GM12892 (cell line): ENCODE results near the gene RASA1. TPM values are rescaled to one million over a fixed set of nuclear protein-coding genes. Genes with fewer than 3 reads are reported as not detected.

Source experiments
- DNase-seq: peaks from one replicate; pipeline ENCODE4 v3.0.0; 2011; ENCODE audit not compliant: insufficient read length
- FAIRE-seq: peaks from 2 replicates; lab custom pipeline; 2011; peaks lifted over from hg19 to GRCh38; lab: Jason Lieb, UNC
- POLR2A ChIP-seq: IDR thresholded peaks from 2 replicates; pipeline ENCODE4 v1.6.1; 2011; ENCODE audit warnings: low read depth, low read length, control low read depth
- POLR2AphosphoS5 ChIP-seq: IDR thresholded peaks from 2 replicates; pipeline ENCODE4 v1.6.1; 2011; ENCODE audit warnings: low read depth, low read length, control low read depth
- TAF1 ChIP-seq: IDR thresholded peaks from 2 replicates; pipeline ENCODE4 v1.6.1; 2011; ENCODE audit warnings: low read depth, mild to moderate bottlenecking, control low read depth, low read length, borderline replicate concordance
- polyA plus RNA-seq: library from polyadenylated mRNA; unstranded; fragments of >200 nt; gene quantifications from one replicate; pipeline ENCODE4 v1.2.1, GENCODE V29; 2012; ENCODE audit warnings: missing spikeins, inconsistent platforms; ENCODE audit not compliant: missing spikeins

The RASA1 gene
- polyA plus RNA-seq = 19.7 TPM

DNA sequence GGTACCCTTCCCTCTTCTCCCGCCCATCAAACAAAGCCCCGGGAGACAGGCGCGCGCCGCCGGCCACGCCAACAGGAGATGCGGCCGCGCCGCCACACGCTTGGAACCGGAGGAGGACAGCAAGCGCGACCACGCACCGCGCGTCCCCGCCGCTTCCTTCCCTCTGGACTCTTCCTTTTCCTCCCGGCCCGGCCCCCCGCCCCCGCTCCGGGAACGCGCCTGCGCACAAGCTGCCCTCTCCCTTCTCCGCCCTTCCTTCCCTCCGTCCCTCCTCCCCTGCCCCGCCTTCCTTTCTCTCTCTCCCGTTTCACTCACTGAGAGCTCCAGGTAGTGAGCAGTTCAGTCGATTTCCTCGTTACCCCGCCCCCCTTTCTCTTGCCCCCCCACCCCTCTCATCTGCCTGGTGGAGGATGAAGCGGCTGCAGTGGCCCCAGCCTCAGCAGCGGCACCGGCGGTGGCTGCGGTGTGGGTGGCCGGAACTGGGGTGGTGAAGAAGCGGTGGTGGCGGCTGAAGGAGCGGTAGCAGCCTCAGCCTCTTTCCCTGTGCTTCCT, at the start of gene RASA1:
Gene RASA1 (plus strand): TSS at position 310 of the 552 bp plus-strand sequence. CDS start 569 bp downstream, outside the sequence.
- DNase-seq = peak; percentile 73
- FAIRE-seq = peak; percentile 95
- TF ChIP-seq POLR2A (peak; percentile 86), TAF1 (peak; percentile 78), POLR2AphosphoS5 (peak; percentile 76)

DNA sequence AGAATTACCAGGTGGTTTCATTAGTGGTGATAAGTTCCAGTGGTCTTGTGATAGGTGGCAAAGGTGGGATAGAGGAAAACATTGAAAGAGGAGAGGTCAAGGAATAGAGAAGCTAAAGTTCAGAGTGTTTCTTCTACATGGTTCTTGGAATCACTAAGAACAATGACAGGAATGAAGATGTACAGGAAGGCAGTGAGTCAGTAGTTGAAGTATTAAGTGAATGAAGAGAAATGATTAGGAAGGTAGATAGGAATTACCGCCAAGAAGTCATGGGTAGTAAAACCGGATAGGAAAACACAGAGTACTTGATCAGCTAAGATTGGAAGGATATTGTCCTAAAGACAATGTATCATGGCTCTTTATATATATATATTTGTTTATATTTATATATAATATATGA, 37.9 kb upstream of the RASA1 start:
- no peak for DNase-seq
- TF ChIP-seq TAF1 = no peak
- TF ChIP-seq POLR2A = no peak
- TF ChIP-seq POLR2AphosphoS5 = no peak
- FAIRE-seq = peak; percentile 79

DNA sequence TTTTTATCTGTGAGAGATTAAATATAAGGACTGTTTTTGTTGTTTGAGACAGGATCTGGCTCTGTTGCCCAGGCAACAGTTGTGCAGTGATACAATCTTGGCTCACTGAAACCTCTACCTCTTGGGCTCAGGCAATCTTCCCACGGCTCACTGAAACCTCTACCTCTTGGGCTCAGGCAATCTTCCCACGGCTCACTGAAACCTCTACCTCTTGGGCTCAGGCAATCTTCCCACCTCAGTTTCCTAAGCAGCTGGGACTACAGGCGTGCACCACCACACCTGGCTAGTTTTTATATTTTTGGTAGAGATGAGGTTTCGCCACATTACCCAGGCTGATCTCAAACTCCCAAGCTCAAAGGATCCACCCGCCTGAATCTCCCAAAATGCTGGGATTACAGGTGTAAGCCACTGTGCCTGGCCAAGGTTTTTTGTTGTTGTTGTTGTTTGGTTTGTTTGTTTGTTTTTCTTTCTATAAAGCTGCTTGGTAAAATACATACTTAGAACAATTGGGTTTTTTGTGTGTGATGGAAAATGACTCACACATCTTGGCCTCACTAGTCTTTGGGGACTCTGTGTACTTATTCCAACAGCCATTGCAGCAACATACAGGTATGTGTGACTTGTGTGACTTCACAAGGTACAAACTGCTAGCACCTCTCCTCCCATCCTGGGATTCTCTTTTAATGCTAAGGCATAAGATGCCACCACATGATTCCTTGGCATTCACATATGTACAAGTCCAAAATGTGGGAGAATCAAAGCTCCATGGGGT, 36.5 kb upstream of the RASA1 start:
- FAIRE-seq = peak; percentile 97
- no peak for DNase-seq

DNA sequence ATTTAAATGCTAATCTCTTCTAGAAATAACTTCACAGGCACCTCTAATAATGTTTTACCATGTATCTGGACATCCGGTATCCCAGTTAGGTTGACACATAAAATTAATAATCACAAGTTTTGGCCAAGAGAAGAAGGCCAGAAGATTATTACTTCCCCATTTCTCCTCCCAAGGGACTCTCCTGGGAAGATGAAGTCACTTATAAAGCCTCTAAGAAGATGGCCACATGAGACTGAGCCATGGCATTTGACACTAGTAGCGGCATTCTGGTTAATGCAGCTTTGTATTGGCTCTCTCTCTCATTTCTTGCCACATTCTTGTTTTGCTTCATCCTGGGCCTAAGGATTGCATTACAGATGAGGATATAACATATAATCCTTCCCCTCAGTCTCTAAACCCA, 34.5 kb upstream of the RASA1 start:
- DNase-seq (no peak), FAIRE-seq (no peak)
- TF ChIP-seq TAF1 (no peak), POLR2AphosphoS5 (no peak), POLR2A (no peak)

More for the DNA sequence above, 36.5 kb upstream of the RASA1 start:
- no peak for TF ChIP-seq POLR2A
- no peak for TF ChIP-seq POLR2AphosphoS5
- TF ChIP-seq TAF1 = no peak

DNA sequence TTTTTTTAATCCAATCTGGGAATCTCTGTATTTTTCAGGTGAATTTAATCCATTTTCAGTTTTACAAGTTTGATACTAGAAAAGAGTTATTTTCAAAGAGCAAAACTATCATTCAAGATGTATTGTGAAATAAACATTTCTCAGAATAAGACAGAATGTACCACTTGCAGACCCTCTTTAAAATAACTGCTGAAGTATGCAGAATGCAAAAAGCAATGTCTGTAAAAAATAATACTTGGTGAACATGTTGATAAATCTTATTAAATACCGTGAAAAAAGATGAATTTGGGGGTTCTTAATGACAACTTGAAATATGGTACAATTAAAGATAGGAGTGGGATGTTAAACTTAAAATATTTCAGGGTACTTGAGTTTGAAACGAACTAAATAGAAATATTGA, 26.1 kb upstream of the RASA1 start:
- no peak for DNase-seq
- no peak for TF ChIP-seq POLR2AphosphoS5
- TF ChIP-seq TAF1 = no peak
- no peak for TF ChIP-seq POLR2A

DNA sequence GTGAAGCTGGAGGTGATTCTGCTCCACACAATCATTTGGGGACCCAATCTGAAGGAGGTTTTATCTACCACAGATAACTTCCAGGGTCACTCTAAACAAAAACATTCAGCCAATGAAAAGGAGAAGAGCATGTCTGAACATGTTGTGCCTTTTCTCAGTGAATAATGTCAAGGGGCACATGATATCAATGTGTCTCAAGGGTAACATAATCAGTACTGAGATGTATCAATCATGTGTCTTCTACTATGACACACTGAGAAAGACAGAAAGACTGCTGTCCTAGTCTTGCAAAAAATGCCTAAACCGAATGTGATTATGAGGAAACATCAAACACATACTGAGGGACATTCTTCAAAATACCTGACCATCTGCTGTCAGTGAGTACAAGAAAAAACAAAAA, 25.4 kb upstream of the RASA1 start:
- DNase-seq = no peak
- TF ChIP-seq POLR2AphosphoS5 = no peak
- no peak for TF ChIP-seq POLR2A
- no peak for TF ChIP-seq TAF1
- FAIRE-seq = peak; percentile 50

More for the DNA sequence above, 26.1 kb upstream of the RASA1 start:
- no peak for FAIRE-seq

DNA sequence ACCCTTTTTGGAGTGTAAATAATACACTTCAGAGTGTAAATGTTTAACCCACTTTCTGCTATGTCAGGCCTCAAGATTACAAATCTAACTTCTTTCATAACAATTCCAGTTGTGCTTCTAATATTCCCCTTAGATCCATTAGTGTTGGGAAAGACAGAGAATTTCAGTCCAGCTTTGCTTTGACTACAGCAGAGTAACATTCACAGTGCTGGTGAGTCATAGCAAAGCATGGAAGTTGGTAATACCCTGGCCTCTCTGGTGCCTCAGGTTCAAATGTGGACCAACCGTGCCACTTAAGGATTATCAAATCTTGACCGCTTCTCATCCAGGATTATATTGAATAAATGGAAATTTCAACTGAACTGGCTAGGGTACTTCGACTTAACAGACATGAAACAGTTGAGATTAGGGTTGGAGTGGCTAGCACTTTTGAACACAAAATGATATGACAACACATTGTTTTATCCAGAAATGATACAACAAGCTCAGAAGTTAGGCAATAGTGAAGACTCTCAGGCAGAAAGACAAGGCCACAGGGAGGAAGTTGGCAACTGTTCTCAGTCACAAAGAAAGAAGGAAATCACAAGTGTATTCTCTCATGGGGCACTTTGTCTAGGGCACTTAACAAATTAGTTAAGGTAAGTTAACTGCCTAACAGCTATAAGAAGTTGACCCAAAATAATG, 24.4 kb upstream of the RASA1 start:
- FAIRE-seq = no peak
- TF ChIP-seq TAF1 = no peak
- no peak for TF ChIP-seq POLR2AphosphoS5
- no peak for TF ChIP-seq POLR2A
- no peak for DNase-seq

DNA sequence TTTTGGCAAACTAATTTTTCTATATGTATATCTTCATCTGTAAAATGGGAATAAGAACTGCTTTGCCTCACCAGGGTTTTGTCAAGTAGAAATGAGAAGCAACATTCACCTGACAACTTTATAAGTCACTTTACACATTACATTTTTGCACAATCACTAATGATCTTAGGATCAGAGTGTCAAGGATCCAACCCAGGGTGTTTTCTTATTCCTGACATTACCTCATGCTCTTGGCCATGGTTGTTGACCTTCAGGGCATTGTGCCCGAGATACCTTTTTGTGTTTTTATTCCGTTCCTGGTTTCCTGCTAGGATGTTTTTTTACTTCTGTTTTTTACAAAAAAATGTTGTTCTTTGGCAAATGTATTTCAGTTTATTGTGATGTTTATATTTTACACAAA, 22.2 kb upstream of the RASA1 start:
- TF ChIP-seq POLR2AphosphoS5 = no peak
- TF ChIP-seq POLR2A = no peak
- TF ChIP-seq TAF1 = no peak
- no peak for DNase-seq
- FAIRE-seq = no peak

DNA sequence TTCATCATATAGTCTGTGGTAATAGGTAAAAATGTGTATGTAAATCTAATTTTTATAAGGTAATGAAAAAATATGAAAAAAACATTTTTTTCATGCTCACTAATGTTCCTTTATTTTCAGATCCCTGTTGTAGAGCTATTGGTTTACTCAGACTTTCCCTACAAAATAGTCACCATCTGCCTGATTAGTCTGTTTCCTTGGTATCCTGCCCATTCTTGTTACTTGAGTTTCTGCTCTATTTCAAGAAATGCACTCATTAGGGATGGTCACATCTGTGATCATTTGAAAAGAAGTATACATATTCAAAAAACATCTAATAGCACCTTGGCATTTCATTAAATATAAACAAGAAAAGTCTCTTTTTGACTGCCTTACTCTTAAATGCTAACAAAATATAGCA, 21.6 kb upstream of the RASA1 start:
- no peak for FAIRE-seq
- DNase-seq = no peak
- TF ChIP-seq POLR2A (no peak), TAF1 (no peak), POLR2AphosphoS5 (no peak)

DNA sequence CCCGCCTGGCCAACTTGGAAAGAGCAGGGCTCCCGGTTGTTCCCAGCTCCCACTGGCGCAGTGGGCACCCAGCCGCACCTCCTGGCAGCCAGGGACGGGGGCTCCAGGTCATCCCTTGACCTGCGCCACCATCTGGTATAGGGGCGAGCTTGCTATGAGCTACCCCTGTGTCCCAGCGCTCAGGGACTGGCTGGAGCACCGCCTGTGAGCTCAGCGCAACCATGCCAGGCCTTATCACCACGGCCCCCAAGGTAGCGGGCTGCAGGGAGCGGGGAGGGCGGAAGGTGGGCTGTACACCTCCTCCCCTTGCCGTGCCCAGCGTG, 15.4 kb upstream of the RASA1 start:
- FAIRE-seq (no peak), DNase-seq (no peak)
- no peak for TF ChIP-seq POLR2AphosphoS5
- TF ChIP-seq POLR2A = no peak
- no peak for TF ChIP-seq TAF1

DNA sequence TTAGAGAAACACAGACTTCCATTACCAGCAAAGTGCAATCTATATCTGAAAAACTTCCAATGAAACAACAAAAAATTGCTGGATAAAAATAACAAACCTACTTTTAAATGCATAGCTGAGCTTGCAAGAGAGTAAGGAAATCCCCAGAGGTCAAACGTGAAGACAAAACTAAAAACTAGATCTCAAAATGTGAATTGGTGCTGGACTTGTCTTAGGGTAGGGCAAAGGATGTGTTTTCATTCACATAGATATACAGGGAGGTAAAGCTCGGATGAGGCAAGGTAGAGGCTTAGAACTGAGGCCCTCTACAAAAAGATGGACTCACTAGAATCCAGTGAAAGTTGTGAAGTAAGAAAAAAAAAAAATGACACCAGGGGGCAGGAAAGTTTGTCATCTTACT, 13.6 kb upstream of the RASA1 start:
- FAIRE-seq = no peak

DNA sequence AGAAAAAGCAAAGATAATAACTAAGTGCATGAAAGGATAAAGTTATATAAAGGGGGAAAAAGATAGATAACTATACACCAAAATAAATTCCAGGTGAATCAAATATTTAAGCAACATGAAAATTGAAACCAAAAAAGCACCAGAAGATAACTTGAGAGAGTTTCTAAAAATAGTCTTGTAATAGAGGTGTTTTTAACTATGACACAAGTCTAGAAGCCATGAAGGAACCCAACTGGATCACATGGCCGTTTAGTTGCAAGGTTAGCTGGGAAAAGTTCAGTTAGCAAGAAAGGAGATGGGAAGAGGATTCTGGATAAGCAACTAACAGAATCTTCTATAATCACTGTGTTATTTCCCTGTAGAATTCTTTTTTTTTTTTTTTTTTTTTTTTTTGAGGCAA, 9.2 kb upstream of the RASA1 start:
- TF ChIP-seq TAF1 (no peak), POLR2A (no peak), POLR2AphosphoS5 (no peak)
- DNase-seq (no peak), FAIRE-seq (no peak)

More for the DNA sequence above, 13.6 kb upstream of the RASA1 start:
- no peak for TF ChIP-seq TAF1
- DNase-seq = no peak
